ENCODE results near the gene ENO3.

ENO3 gene

DNA sequence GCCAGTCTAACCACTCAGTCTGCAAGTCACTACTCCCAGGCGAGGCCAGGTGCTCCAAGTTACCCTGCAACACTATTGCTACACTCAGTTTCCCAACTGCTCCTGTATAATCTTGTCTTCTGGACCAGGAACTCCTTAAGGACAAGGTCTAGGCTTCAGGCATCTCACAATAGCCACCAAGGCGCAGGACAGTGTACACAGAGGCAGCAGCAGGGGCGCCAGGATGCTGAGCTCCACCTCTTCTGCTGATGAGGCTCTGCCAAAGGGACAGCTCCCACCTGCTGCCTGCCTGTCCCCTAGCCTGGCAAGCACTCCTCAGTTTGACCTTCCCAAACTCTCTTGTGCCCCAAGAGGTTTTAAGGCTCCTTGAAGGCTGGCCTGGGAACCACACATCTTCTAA, 14.5 kb upstream of the ENO3 start:
- no peak overlapping the region for H3K27ac ChIP-seq (ENCODE audit: low read depth, low read length)
- no peak overlapping the region for H3K4me3 ChIP-seq (ENCODE audit: low read depth in 1 of 2, low read length in 2 of 2)
- peaks cover 12 to 25% of the 10 kb centered on the region in 2 donors for H3K36me3 ChIP-seq (ENCODE audit: control insufficient read depth in 1 of 2, insufficient read depth in 2 of 2, low read length in 2 of 2)
- no peaks in the 10 kb centered on the region for H3K27me3 ChIP-seq (ENCODE audit: control insufficient read depth in 1 of 2, insufficient read depth in 2 of 2, low read length in 2 of 2)
- H3K9me3 ChIP-seq (ENCODE audit: control insufficient read depth in 1 of 2, low read length in 2 of 2) = no peaks in the 10 kb centered on the region
- peaks cover 25 to 33% of the 10 kb centered on the region in 2 donors for H3K4me1 ChIP-seq (ENCODE audit: control insufficient read depth in 1 of 2, insufficient read depth in 2 of 2, low read length in 2 of 2)
- no peak overlapping the region for H3K9ac ChIP-seq (ENCODE audit: low read depth in 1 of 2, low read length in 2 of 2)

DNA sequence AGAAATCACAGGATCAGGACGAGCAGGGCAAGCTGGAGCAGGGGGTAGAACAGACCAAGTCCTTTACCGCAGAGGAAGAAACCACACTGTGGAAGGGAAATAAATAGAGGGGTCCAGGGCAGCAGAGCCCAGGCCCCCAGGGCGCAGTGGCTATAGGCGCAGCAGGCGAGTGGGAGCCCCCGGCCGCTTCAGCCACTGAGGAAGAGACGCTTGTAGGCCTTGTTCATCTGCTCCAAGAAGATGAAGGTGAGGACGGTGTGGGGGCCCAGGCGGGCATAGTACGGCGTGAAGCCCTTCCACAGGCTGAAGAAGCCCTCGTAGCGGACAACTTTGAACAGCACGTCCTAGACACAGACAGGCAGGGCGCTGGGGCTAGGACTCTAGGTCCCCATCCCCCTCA, 13.4 kb upstream of the ENO3 start:
- H3K9me3 ChIP-seq (ENCODE audit: control insufficient read depth in 1 of 2, low read length in 2 of 2) = no peaks in the 10 kb centered on the region
- peaks cover 17 to 29% of the 10 kb centered on the region in 2 donors for H3K36me3 ChIP-seq (ENCODE audit: control insufficient read depth in 1 of 2, insufficient read depth in 2 of 2, low read length in 2 of 2)
- H3K27me3 ChIP-seq (ENCODE audit: control insufficient read depth in 1 of 2, insufficient read depth in 2 of 2, low read length in 2 of 2) = no peaks in the 10 kb centered on the region
- H3K4me1 ChIP-seq (ENCODE audit: control insufficient read depth in 1 of 2, insufficient read depth in 2 of 2, low read length in 2 of 2) = peaks cover 36 to 43% of the 10 kb centered on the region in 2 donors
- no peak overlapping the region for H3K4me3 ChIP-seq (ENCODE audit: low read depth in 1 of 2, low read length in 2 of 2)
- no peak overlapping the region for H3K9ac ChIP-seq (ENCODE audit: low read depth in 1 of 2, low read length in 2 of 2)
- no peak overlapping the region for H3K27ac ChIP-seq (ENCODE audit: low read depth, low read length)

DNA sequence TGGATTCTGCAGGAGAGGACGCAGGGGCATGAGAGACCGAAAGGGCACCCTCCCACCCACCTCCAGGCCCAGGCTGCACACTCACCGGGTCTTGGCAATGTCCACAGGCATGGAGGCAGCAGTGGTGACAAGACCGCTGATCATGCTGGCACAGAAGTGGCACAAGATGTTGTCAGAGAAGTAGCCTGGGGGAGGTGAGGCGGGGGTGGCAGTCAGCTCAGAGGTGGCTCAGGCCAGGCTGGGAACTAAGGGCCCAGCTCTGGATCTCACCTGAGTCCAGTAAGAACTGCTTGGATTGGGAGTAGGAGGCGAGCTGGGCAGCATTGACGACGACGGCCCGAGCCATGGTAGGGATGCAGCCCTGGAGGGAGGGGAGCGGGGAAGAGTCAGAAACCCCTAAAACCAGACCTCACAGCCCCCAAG, 12.8 kb upstream of the ENO3 start:
- Histone ChIP-seq H3K4me1 (ENCODE audit: control insufficient read depth in 1 of 2, insufficient read depth in 2 of 2, low read length in 2 of 2) (peaks cover 41 to 48% of the 10 kb centered on the region in 2 donors), H3K9me3 (ENCODE audit: control insufficient read depth in 1 of 2, low read length in 2 of 2) (no peaks in the 10 kb centered on the region), H3K36me3 (ENCODE audit: control insufficient read depth in 1 of 2, insufficient read depth in 2 of 2, low read length in 2 of 2) (peaks cover 22 to 34% of the 10 kb centered on the region in 2 donors), H3K4me3 (ENCODE audit: low read depth in 1 of 2, low read length in 2 of 2) (peak overlapping the region in 1 of 2 donors; percentile 93), H3K9ac (ENCODE audit: low read depth in 1 of 2, low read length in 2 of 2) (peak overlapping the region in 1 of 2 donors; percentile 91), H3K27ac (ENCODE audit: low read depth, low read length) (no peak overlapping the region), H3K27me3 (ENCODE audit: control insufficient read depth in 1 of 2, insufficient read depth in 2 of 2, low read length in 2 of 2) (no peaks in the 10 kb centered on the region)

DNA sequence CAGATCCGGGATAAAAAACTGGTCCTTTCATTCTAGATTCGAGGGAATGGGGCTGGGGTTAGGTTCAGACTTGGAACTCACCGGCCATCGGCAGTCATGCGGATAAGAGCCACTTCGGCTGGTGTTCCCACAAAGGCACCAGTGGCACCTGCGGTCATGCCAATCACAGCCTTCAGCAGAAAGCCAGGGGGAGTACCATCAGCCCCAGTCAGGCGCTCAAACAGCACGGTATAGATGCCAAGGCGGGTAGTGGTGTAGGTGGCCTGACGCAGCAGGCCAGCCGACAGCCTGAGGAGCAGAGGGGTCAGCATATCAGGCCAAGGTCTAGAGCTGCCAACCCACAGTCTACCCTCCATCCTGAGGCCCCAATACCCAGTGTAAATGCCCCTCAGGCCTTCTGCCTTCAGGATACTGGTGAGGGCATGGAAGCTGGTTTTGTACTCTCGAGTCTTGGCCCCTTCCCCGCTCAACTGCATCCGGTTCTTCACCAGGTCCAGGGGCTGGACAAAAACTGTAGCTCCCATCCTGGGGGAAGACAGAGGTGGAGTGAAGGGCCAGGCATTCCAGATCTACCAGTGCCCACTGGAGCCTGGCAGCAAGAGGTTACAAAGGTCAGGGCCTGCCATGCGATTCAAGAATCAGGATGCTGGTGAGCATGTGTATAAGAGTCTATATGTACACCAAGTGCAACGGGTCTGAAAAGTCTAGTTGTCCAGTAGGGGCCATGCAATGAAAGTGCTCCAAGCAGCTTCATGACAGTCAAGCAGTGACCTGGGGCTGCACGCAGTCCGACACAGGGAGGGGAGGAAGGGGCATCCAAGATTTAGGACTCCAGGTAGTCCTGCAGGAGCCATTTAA, 12.0 kb upstream of the ENO3 start:
- Histone ChIP-seq H3K36me3 (ENCODE audit: control insufficient read depth in 1 of 2, insufficient read depth in 2 of 2, low read length in 2 of 2) (peaks cover 28 to 43% of the 10 kb centered on the region in 2 donors), H3K9ac (ENCODE audit: low read depth in 1 of 2, low read length in 2 of 2) (peak overlapping the region; percentile 91 to 92), H3K4me1 (ENCODE audit: control insufficient read depth in 1 of 2, insufficient read depth in 2 of 2, low read length in 2 of 2) (peaks cover 45 to 54% of the 10 kb centered on the region in 2 donors), H3K27me3 (ENCODE audit: control insufficient read depth in 1 of 2, insufficient read depth in 2 of 2, low read length in 2 of 2) (no peaks in the 10 kb centered on the region), H3K27ac (ENCODE audit: low read depth, low read length) (peak overlapping the region; percentile 88), H3K4me3 (ENCODE audit: low read depth in 1 of 2, low read length in 2 of 2) (peak overlapping the region; percentile 93 to 95), H3K9me3 (ENCODE audit: control insufficient read depth in 1 of 2, low read length in 2 of 2) (no peaks in the 10 kb centered on the region)

DNA sequence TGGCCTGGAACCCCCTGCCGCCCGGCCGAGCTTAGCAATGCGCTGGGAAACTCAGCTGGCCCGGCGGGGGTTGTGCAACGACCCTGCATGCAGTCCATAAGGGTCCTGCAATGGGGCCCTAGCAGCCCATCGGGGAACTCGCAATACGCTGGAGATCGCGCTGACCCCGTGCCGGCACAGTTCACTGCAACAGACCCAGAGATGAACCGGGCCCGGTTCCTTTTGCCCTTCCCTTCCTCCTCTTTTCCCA, 11.4 kb upstream of the ENO3 start:
- H3K4me1 ChIP-seq (ENCODE audit: control insufficient read depth in 1 of 2, insufficient read depth in 2 of 2, low read length in 2 of 2) = peaks cover 45 to 54% of the 10 kb centered on the region in 2 donors
- H3K27ac ChIP-seq (ENCODE audit: low read depth, low read length) = peak overlapping the region; percentile 88
- H3K4me3 ChIP-seq (ENCODE audit: low read depth in 1 of 2, low read length in 2 of 2) = peak overlapping the region; percentile 93 to 95
- H3K36me3 ChIP-seq (ENCODE audit: control insufficient read depth in 1 of 2, insufficient read depth in 2 of 2, low read length in 2 of 2) = peaks cover 32 to 48% of the 10 kb centered on the region in 2 donors
- no peaks in the 10 kb centered on the region for H3K27me3 ChIP-seq (ENCODE audit: control insufficient read depth in 1 of 2, insufficient read depth in 2 of 2, low read length in 2 of 2)
- H3K9me3 ChIP-seq (ENCODE audit: control insufficient read depth in 1 of 2, low read length in 2 of 2) = no peaks in the 10 kb centered on the region
- H3K9ac ChIP-seq (ENCODE audit: low read depth in 1 of 2, low read length in 2 of 2) = peak overlapping the region; percentile 91 to 92

DNA sequence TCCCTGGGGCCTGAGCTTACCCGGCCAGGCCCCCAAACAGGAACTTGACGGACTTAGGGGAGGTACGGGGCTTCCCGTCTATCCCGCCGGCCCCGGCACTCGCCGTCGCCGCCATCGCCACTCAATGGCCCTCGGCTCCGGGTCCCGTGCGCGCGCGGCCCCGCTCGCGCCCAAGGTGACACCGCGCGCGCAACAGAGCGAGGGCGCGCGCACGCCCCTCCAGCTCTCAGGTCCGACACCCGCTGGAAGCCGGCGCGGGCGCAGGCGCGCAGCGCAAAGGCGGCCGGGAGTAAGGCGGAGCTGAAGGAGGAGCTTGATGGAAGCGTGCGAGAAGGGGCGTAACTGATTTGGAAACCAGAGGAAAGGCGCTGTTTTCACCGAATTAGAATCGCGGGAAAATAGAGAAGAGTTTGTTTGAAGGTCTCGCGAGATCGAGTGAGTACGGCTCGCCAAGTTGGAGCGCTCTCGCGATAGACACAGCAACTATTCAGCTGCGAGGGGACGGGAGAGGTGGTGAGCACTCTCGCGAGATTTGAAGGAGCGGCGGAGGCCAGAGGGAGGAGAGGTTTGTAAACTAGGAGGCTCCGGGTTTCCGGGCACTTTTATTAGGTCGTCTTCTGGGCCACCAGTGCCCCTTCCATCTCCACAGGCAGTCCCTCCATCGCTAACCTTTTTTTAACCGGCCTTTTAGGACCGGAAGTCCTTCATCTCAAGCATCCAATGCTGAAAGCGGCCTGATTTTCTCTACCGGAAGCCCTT, 10.9 kb upstream of the ENO3 start, which contains the start of the genes RNF167 and SLC25A11:
TSS of gene RNF167 (plus strand) at position 473 of the 759 bp plus-strand sequence. CDS start 642 bp downstream, outside the sequence.
TSS of gene SLC25A11 (minus strand) at position 251 of the 759 bp plus-strand sequence. CDS start at position 115, 136 bp downstream.
- Histone ChIP-seq H3K36me3 (ENCODE audit: control insufficient read depth in 1 of 2, insufficient read depth in 2 of 2, low read length in 2 of 2) (peaks cover 36 to 53% of the 10 kb centered on the region in 2 donors), H3K27me3 (ENCODE audit: control insufficient read depth in 1 of 2, insufficient read depth in 2 of 2, low read length in 2 of 2) (no peaks in the 10 kb centered on the region), H3K9me3 (ENCODE audit: control insufficient read depth in 1 of 2, low read length in 2 of 2) (no peaks in the 10 kb centered on the region), H3K4me3 (ENCODE audit: low read depth in 1 of 2, low read length in 2 of 2) (peak within 1 kb of the TSS; percentile 93 to 95), H3K4me1 (ENCODE audit: control insufficient read depth in 1 of 2, insufficient read depth in 2 of 2, low read length in 2 of 2) (peaks cover 48 to 57% of the 10 kb centered on the region in 2 donors), H3K27ac (ENCODE audit: low read depth, low read length) (peak within 1 kb of the TSS; percentile 88), H3K9ac (ENCODE audit: low read depth in 1 of 2, low read length in 2 of 2) (peak within 1 kb of the TSS; percentile 91 to 92)

DNA sequence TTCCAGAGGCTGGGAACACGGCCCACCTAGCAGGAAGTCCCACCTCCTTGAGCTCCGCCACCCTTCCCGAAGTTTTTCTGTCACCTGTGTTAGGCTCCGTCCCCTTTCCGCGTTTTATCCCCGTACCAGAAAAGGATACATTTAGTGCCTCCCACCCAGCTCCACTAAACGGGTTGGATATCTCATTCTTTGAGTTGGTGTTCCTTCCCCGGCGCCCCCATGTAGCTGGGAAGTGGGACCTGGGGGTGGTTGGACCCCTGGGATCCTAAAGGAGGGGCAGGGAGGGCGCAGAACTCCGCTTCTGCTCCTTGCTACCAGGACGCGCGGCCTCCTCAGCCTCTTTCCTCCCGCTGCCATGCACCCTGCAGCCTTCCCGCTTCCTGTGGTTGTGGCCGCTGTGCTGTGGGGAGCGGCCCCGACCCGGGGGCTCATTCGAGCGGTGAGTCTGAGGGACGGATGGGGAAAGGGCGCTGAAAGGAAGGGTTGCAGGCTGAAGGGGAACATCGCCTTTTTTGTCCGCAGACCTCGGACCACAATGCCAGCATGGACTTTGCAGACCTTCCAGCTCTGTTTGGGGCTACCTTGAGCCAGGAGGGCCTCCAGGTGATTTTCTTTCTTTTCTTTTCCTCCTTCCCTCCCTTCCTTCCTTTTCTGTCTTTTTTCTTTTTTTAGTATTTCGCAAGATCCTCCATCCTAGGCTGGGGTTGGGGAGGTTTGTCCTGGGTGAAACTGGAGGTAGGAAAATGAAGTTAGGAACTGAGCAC, 10.2 kb upstream of the ENO3 start:
- H3K36me3 ChIP-seq (ENCODE audit: control insufficient read depth in 1 of 2, insufficient read depth in 2 of 2, low read length in 2 of 2) = peaks cover 36 to 58% of the 10 kb centered on the region in 2 donors
- no peaks in the 10 kb centered on the region for H3K9me3 ChIP-seq (ENCODE audit: control insufficient read depth in 1 of 2, low read length in 2 of 2)

DNA sequence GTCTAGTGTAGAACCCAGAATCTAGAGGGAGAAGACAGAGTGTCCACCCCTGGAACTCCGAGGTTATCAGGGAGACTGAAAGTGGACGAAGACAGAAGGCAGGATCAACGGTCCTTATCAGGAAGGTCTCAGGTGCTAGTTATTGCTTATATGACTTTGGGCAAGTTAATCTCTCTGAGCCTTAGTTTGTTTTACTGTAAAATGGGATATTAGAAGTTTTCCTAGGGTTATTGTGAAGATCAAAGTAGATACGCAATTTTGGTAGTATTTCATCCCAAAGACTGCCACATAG, 9.7 kb upstream of the ENO3 start:
- Histone ChIP-seq H3K27me3 (ENCODE audit: control insufficient read depth in 1 of 2, insufficient read depth in 2 of 2, low read length in 2 of 2) (no peaks in the 10 kb centered on the region), H3K9ac (ENCODE audit: low read depth in 1 of 2, low read length in 2 of 2) (peak overlapping the region; percentile 89 to 91), H3K4me3 (ENCODE audit: low read depth in 1 of 2, low read length in 2 of 2) (peak overlapping the region; percentile 93 to 95), H3K4me1 (ENCODE audit: control insufficient read depth in 1 of 2, insufficient read depth in 2 of 2, low read length in 2 of 2) (peaks cover 59 to 70% of the 10 kb centered on the region in 2 donors), H3K36me3 (ENCODE audit: control insufficient read depth in 1 of 2, insufficient read depth in 2 of 2, low read length in 2 of 2) (peaks cover 36 to 61% of the 10 kb centered on the region in 2 donors), H3K9me3 (ENCODE audit: control insufficient read depth in 1 of 2, low read length in 2 of 2) (no peaks in the 10 kb centered on the region), H3K27ac (ENCODE audit: low read depth, low read length) (no peak overlapping the region)

More for the DNA sequence above, 10.2 kb upstream of the ENO3 start:
- Histone ChIP-seq H3K4me3 (ENCODE audit: low read depth in 1 of 2, low read length in 2 of 2) (peak overlapping the region; percentile 93 to 95), H3K27ac (ENCODE audit: low read depth, low read length) (peak overlapping the region; percentile 88), H3K4me1 (ENCODE audit: control insufficient read depth in 1 of 2, insufficient read depth in 2 of 2, low read length in 2 of 2) (peaks cover 56 to 65% of the 10 kb centered on the region in 2 donors), H3K27me3 (ENCODE audit: control insufficient read depth in 1 of 2, insufficient read depth in 2 of 2, low read length in 2 of 2) (no peaks in the 10 kb centered on the region), H3K9ac (ENCODE audit: low read depth in 1 of 2, low read length in 2 of 2) (peak overlapping the region; percentile 89 to 91)

DNA sequence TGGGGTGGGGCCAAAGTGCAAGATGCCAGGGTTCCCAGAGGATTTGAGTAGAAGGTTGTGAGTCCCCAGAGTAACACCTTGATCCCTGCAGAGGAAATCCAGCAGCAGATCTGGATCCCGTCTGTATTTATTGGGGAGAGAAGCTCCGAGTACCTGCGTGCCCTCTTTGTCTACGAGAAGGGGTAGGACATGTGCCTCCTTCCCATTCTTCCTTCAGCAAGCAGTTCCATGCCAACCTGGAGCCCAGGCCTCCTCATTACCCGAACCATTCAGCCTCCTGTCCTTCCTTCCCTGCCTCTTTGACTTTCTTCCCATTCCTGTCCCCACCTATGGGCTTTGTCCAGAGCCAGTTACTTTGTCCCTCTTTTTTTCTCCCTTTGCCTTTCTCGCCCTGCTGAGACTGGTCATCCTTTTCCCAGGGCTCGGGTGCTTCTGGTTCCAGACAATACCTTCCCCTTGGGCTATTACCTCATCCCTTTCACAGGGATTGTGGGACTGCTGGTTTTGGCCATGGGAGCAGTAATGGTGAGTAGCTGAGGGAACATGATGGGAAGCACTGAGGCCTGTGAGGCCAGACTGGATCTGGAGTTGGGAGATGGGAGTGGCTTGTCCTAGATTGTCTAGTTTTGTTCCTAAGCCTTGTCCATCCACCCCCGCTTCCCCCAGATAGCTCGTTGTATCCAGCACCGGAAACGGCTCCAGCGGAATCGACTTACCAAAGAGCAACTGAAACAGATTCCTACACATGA, 8.0 kb upstream of the ENO3 start:
- no peaks in the 10 kb centered on the region for H3K9me3 ChIP-seq (ENCODE audit: control insufficient read depth in 1 of 2, low read length in 2 of 2)
- no peak overlapping the region for H3K4me3 ChIP-seq (ENCODE audit: low read depth in 1 of 2, low read length in 2 of 2)
- H3K9ac ChIP-seq (ENCODE audit: low read depth in 1 of 2, low read length in 2 of 2) = no peak overlapping the region
- H3K4me1 ChIP-seq (ENCODE audit: control insufficient read depth in 1 of 2, insufficient read depth in 2 of 2, low read length in 2 of 2) = peaks cover 64 to 78% of the 10 kb centered on the region in 2 donors
- no peak overlapping the region for H3K27ac ChIP-seq (ENCODE audit: low read depth, low read length)
- no peaks in the 10 kb centered on the region for H3K27me3 ChIP-seq (ENCODE audit: control insufficient read depth in 1 of 2, insufficient read depth in 2 of 2, low read length in 2 of 2)
- peaks cover 26 to 48% of the 10 kb centered on the region in 2 donors for H3K36me3 ChIP-seq (ENCODE audit: control insufficient read depth in 1 of 2, insufficient read depth in 2 of 2, low read length in 2 of 2)
